Mesenchymal stem cell (in vitro differentiated cells and primary cell): ENCODE measurements around the gene IL1RAPL2.

Experiments used
- DNase-seq: peaks from one replicate; pipeline ENCODE4 v3.0.0-alpha.2; 2013
- H2AFZ ChIP-seq: one replicate; pipeline ENCODE4 v1.6.1; 2013; ENCODE audit warnings: low read depth, mild to moderate bottlenecking, control low read depth, inconsistent platforms, low read length, moderate library complexity
- H2AK5ac ChIP-seq: 2 replicates; pipeline ENCODE4 v1.6.1; 2013; ENCODE audit warnings: low read length, moderate library complexity, mild to moderate bottlenecking, inconsistent platforms; ENCODE audit not compliant: severe bottlenecking
- H2BK120ac ChIP-seq: one replicate; pipeline ENCODE4 v1.6.1; 2013; ENCODE audit warnings: low read depth, mild to moderate bottlenecking, inconsistent platforms, low read length, moderate library complexity
- H2BK12ac ChIP-seq, 2 experiments: one replicate each; pipeline ENCODE4 v1.6.1; 2013; ENCODE audit warnings: inconsistent platforms in 2 of 2, low read length in 2 of 2, mild to moderate bottlenecking in 2 of 2, moderate library complexity in 2 of 2, control low read depth in 1 of 2
- H2BK15ac ChIP-seq: one replicate; pipeline ENCODE4 v1.6.1; 2013; ENCODE audit warnings: mild to moderate bottlenecking, low read depth, inconsistent platforms; ENCODE audit not compliant: poor library complexity, severe bottlenecking
- H2BK5ac ChIP-seq: 2 replicates; pipeline ENCODE4 v1.6.1; 2013; ENCODE audit warnings: low read depth, mild to moderate bottlenecking, low read length, control low read depth, inconsistent platforms; ENCODE audit not compliant: poor library complexity, severe bottlenecking
- H3K14ac ChIP-seq, 2 experiments: one replicate each; pipeline ENCODE4 v1.6.1; 2013; ENCODE audit warnings: inconsistent platforms in 2 of 2, low read length in 2 of 2, control low read depth in 1 of 2, mild to moderate bottlenecking in 1 of 2, moderate library complexity in 1 of 2
- H3K18ac ChIP-seq, 2 experiments: one replicate each; pipeline ENCODE4 v1.6.1; 2013; ENCODE audit warnings: inconsistent platforms in 2 of 2, low read length in 2 of 2, control low read depth in 1 of 2, low read depth in 1 of 2, mild to moderate bottlenecking in 1 of 2
- H3K23ac ChIP-seq, 2 experiments: one replicate each; pipeline ENCODE4 v1.6.1; 2013; ENCODE audit warnings: inconsistent platforms in 2 of 2, low read length in 2 of 2, mild to moderate bottlenecking in 2 of 2, moderate library complexity in 2 of 2, control low read depth in 1 of 2
- H3K27ac ChIP-seq: 2 replicates; pipeline ENCODE4 v1.5.1; 2013; ENCODE audit warnings: mild to moderate bottlenecking, moderate library complexity, low read length, control low read depth, inconsistent platforms; ENCODE audit not compliant: poor library complexity, severe bottlenecking
- H3K27me3 ChIP-seq, 2 experiments: 2 replicates each; pipeline versions ENCODE4 v1.6.1 to v1.7.0; 2013; ENCODE audit warnings: low read length in 2 of 2, mild to moderate bottlenecking in 2 of 2, moderate library complexity in 2 of 2, control low read depth in 1 of 2, inconsistent platforms in 1 of 2; ENCODE audit not compliant: control insufficient read depth in 1 of 2, insufficient read depth in 1 of 2
- H3K36me3 ChIP-seq, 2 experiments: 2 replicates each; pipeline versions ENCODE4 v1.6.1 to v1.7.0; 2013; ENCODE audit warnings: low read length in 2 of 2, control low read depth in 1 of 2, inconsistent platforms in 1 of 2, low read depth in 1 of 2, mild to moderate bottlenecking in 1 of 2; ENCODE audit not compliant: insufficient read depth in 2 of 2, control insufficient read depth in 1 of 2
- H3K4ac ChIP-seq, 2 experiments: one replicate each; pipeline ENCODE4 v1.6.1; 2013; ENCODE audit warnings: inconsistent platforms in 2 of 2, low read length in 2 of 2, mild to moderate bottlenecking in 2 of 2, moderate library complexity in 2 of 2, control low read depth in 1 of 2, low read depth in 1 of 2
- H3K4me1 ChIP-seq: 2 replicates; pipeline ENCODE4 v1.6.1; 2013; ENCODE audit warnings: low read depth, low read length, control low read depth; ENCODE audit not compliant: control insufficient read depth, insufficient read depth
- H3K4me2 ChIP-seq: 2 replicates; pipeline ENCODE4 v1.6.1; 2013; ENCODE audit warnings: low read length, mild to moderate bottlenecking, inconsistent platforms; ENCODE audit not compliant: poor library complexity, severe bottlenecking
- H3K4me3 ChIP-seq, 2 experiments: 2 replicates each; pipeline versions ENCODE4 v1.5.1 to v1.7.0; 2013; ENCODE audit warnings: low read length in 2 of 2, mild to moderate bottlenecking in 2 of 2, control low read depth in 1 of 2, low read depth in 1 of 2; ENCODE audit not compliant: insufficient read depth in 1 of 2
- H3K79me1 ChIP-seq: replicated peaks from 2 replicates; pipeline ENCODE4 v1.6.1; 2013; ENCODE audit warnings: mild to moderate bottlenecking, control low read depth, low read length, inconsistent platforms; ENCODE audit not compliant: poor library complexity, severe bottlenecking
- H3K9ac ChIP-seq: 2 replicates; pipeline ENCODE4 v1.7.0; 2013; ENCODE audit warnings: mild to moderate bottlenecking, low read length, moderate library complexity
- H3K9me3 ChIP-seq: 2 replicates; pipeline ENCODE4 v1.7.0; 2013; ENCODE audit warnings: mild to moderate bottlenecking, low read length; ENCODE audit not compliant: control insufficient read depth
- H4K8ac ChIP-seq: one replicate; pipeline ENCODE4 v1.6.1; 2013; ENCODE audit warnings: inconsistent platforms, mild to moderate bottlenecking, low read length, moderate library complexity
- H4K91ac ChIP-seq: one replicate; pipeline ENCODE4 v1.6.1; 2013; ENCODE audit warnings: mild to moderate bottlenecking, low read length, inconsistent platforms
- WGBS: methylation state at CpG from one replicate; pipeline ENCODE4 v1.1.7; 2013; ENCODE audit warnings: mixed read lengths; 5-methylcytosine and 5-hydroxymethylcytosine counted together

Gene IL1RAPL2

DNA sequence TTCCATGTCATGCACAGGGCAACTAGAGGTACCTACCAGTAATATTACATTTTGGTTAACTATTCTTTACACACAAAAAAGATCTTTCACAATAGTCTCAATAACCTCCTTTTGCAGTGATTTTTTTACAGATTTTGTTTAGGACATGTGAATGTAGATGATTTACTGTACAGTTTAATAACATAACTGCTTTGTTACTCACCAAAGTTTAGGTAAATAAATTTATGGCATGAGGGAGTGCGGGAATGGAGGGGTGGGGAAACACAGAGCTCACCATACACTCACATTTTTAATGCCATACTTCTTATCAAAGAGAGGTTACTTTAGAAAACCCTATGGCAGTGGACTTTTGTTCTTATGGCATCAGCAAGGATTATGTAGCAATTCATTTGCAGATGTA is 747.6 kb downstream of the IL1RAPL2 start:
- no peaks in the 10 kb centered on the region for H3K9me3 ChIP-seq
- no peak overlapping the region for H2AFZ ChIP-seq
- no peak overlapping the region for H2AK5ac ChIP-seq
- H2BK5ac ChIP-seq, result no peak overlapping the region
- no peak overlapping the region for H3K4me2 ChIP-seq
- no peaks in the 10 kb centered on the region for H3K27me3 ChIP-seq
- H4K8ac ChIP-seq, result no peak overlapping the region
- no peak overlapping the region for H2BK120ac ChIP-seq
- no peak overlapping the region for H2BK12ac ChIP-seq
- H3K18ac ChIP-seq, result no peak overlapping the region
- DNase-seq, result no peak
- no peak overlapping the region for H4K91ac ChIP-seq
- no peak overlapping the region for H3K23ac ChIP-seq
- H3K36me3 ChIP-seq, result no peaks in the 10 kb centered on the region
- H3K4ac ChIP-seq, result no peak overlapping the region
- H2BK15ac ChIP-seq, result no peak overlapping the region
- H3K4me1 ChIP-seq, result no peaks in the 10 kb centered on the region
- H3K9ac ChIP-seq, result no peak overlapping the region
- H3K79me1 ChIP-seq, result no peaks in the 10 kb centered on the region
- no peak overlapping the region for H3K14ac ChIP-seq
- no CpG with 5 or more reads among the region's 1 CpG for WGBS
- H3K4me3 ChIP-seq, result no peak overlapping the region
- no peak overlapping the region for H3K27ac ChIP-seq

DNA sequence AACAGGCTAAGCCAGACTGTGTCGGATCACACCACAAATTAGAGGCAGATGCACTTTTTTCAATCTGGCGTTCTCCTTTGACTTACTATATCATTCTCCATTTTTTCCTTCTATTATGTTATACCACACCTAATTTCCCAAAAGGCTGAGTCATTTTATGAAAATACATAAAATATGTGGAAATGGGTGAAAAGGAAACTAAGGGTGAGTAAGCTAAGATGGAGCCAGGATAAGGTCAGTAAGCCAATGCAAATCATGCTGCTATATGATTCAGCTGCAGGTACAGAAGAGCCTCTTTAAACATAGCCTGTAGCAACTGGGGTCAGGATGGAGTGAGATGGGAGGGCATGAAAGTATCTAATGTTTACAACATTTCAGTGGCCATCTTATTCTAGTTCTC is 748.5 kb downstream of the IL1RAPL2 start:
- Histone ChIP-seq H3K27ac (no peak overlapping the region), H2BK120ac (no peak overlapping the region), H2BK12ac (no peak overlapping the region), H3K4me3 (no peak overlapping the region), H2BK15ac (no peak overlapping the region), H4K8ac (no peak overlapping the region), H4K91ac (no peak overlapping the region), H3K23ac (no peak overlapping the region), H3K9ac (no peak overlapping the region), H2AFZ (no peak overlapping the region), H3K14ac (no peak overlapping the region), H3K4me2 (no peak overlapping the region), H3K36me3 (no peaks in the 10 kb centered on the region), H3K9me3 (no peaks in the 10 kb centered on the region), H3K4ac (no peak overlapping the region), H3K79me1 (no peaks in the 10 kb centered on the region), H2BK5ac (no peak overlapping the region), H3K27me3 (peaks cover 0 to 3% of the 10 kb centered on the region in 2 experiments), H2AK5ac (no peak overlapping the region), H3K4me1 (no peaks in the 10 kb centered on the region), H3K18ac (no peak overlapping the region)
- WGBS, result 75% methylated on average over 1 of the region's 2 CpGs
- no peak for DNase-seq

DNA sequence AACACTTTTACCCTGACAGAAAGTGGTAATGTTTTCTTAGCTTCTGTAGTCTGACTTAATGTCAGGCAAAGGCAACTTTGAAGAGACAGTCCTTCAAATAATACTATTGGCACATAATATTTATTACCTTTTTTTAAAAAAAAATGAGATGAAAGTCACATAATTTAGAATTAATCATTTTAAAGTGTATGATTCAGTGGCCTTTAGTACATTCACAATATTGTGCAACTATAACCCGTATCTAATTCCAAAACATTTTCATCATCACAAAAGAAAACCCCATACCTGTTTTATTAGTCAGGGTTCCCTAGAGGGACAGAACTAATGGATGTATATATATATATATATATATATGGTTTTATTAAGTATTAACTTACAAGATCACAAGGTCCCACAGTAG is 749.2 kb downstream of the IL1RAPL2 start:
- no peak overlapping the region for H3K14ac ChIP-seq
- H3K9ac ChIP-seq, result no peak overlapping the region
- H2BK15ac ChIP-seq, result no peak overlapping the region
- no peak for DNase-seq
- H3K18ac ChIP-seq, result no peak overlapping the region
- no peak overlapping the region for H2BK12ac ChIP-seq
- no peak overlapping the region for H3K4me2 ChIP-seq
- H3K4me3 ChIP-seq, result no peak overlapping the region
- H2BK5ac ChIP-seq, result no peak overlapping the region
- peaks cover 0 to 3% of the 10 kb centered on the region in 2 experiments for H3K27me3 ChIP-seq
- H3K23ac ChIP-seq, result no peak overlapping the region
- H3K9me3 ChIP-seq, result no peaks in the 10 kb centered on the region
- no peak overlapping the region for H2BK120ac ChIP-seq
- no peak overlapping the region for H3K27ac ChIP-seq
- no peaks in the 10 kb centered on the region for H3K4me1 ChIP-seq
- no peak overlapping the region for H3K4ac ChIP-seq
- H3K79me1 ChIP-seq, result no peaks in the 10 kb centered on the region
- no CpG with 5 or more reads among the region's 1 CpG for WGBS
- H3K36me3 ChIP-seq, result no peaks in the 10 kb centered on the region
- H4K91ac ChIP-seq, result no peak overlapping the region
- H2AFZ ChIP-seq, result no peak overlapping the region
- no peak overlapping the region for H2AK5ac ChIP-seq
- H4K8ac ChIP-seq, result no peak overlapping the region

DNA sequence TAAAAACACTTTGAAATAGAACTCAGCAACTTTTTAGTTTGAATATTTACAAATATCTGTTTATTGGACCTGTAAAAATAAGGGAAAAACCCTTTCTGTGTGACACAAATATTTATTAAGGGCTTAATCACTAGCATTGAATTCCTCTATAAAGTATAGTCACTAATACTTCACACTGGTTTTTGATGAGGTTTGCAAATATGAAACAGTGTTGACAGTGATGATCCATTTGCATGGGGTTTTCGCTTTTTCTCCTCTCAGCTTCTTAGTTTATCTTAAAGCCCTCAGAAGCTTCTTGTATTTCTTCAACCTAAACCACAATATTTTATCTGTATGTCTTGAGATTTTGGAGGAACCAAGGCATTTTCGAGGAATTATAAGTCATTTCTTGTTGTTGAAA is 751.1 kb downstream of the IL1RAPL2 start:
- H2BK5ac ChIP-seq, result no peak overlapping the region
- no peaks in the 10 kb centered on the region for H3K79me1 ChIP-seq
- H3K4me3 ChIP-seq, result no peak overlapping the region
- no peak overlapping the region for H2AK5ac ChIP-seq
- WGBS, result no CpG with 5 or more reads among the region's 2 CpGs
- no peak overlapping the region for H3K27ac ChIP-seq
- H3K4ac ChIP-seq, result no peak overlapping the region
- H3K23ac ChIP-seq, result no peak overlapping the region
- H2AFZ ChIP-seq, result no peak overlapping the region
- no peak overlapping the region for H2BK15ac ChIP-seq
- H4K8ac ChIP-seq, result no peak overlapping the region
- H2BK12ac ChIP-seq, result no peak overlapping the region
- peaks cover 0 to 3% of the 10 kb centered on the region in 2 experiments for H3K27me3 ChIP-seq
- no peak overlapping the region for H4K91ac ChIP-seq
- no peaks in the 10 kb centered on the region for H3K36me3 ChIP-seq
- H3K4me1 ChIP-seq, result no peaks in the 10 kb centered on the region
- H3K9ac ChIP-seq, result no peak overlapping the region
- no peak overlapping the region for H2BK120ac ChIP-seq
- H3K18ac ChIP-seq, result no peak overlapping the region
- H3K9me3 ChIP-seq, result no peaks in the 10 kb centered on the region
- no peak for DNase-seq
- H3K14ac ChIP-seq, result no peak overlapping the region
- no peak overlapping the region for H3K4me2 ChIP-seq
